Body of pancreas (tissue), 4 donors: ENCODE measurements around the gene KLHL29. TPM values are rescaled to one million over a fixed set of nuclear protein-coding genes. Genes with fewer than 3 reads are reported as not detected.

ENCODE experiments used
- ATAC-seq: fragments of 150-250 bp; one replicate; pipeline ENCODE4 v1.9.1; 2016
- DNase-seq, 4 donors: peaks; one replicate each; pipeline ENCODE4 v3.0.0-alpha.2; 2019
- H3K27ac ChIP-seq, 4 donors: fragments of 200-600 bp; sonication (generic); 1 replicate in 3 of 4; 2 replicates in 1 of 4; pipeline versions ENCODE4 v1.5.1 to v1.6.1; 2016 to 2019; ENCODE audit warnings: mild to moderate bottlenecking in 1 of 4, mixed read lengths in 1 of 4, moderate library complexity in 1 of 4
- H3K27me3 ChIP-seq, 2 donors: fragments of 200-600 bp; sonication (generic); one replicate each; pipeline ENCODE4 v1.6.0; 2016; ENCODE audit warnings: mild to moderate bottlenecking in 1 of 2
- H3K36me3 ChIP-seq, 2 donors: fragments of 200-600 bp; sonication (generic); replicated peaks in 1 of 2; 2 replicates each; pipeline ENCODE4 v1.5.1; 2016; ENCODE audit warnings: low read depth in 2 of 2; ENCODE audit not compliant: insufficient read depth in 1 of 2
- H3K4me1 ChIP-seq: fragments of 200-600 bp; sonication (generic); one replicate; pipeline ENCODE4 v1.6.0; 2016
- H3K4me3 ChIP-seq, 2 donors: fragments of 200-600 bp; sonication (generic); 1 replicate in 1 of 2; 2 replicates in 1 of 2; pipeline ENCODE4 v1.5.1; 2016 to 2019
- H3K9me3 ChIP-seq, 3 donors: fragments of 200-600 bp; sonication (generic); 1 replicate in 2 of 3; 2 replicates in 1 of 3; pipeline ENCODE4 v1.5.1; 2016
- POLR2A ChIP-seq, 3 donors: fragments of 450-650 bp; IDR thresholded peaks; one replicate each; pipeline ENCODE4 v1.6.1; 2016; ENCODE audit warnings: antibody characterized with exemption in 3 of 3, mild to moderate bottlenecking in 2 of 3
- WGBS, 2 donors: methylation state at CpG; one replicate each; pipeline ENCODE4 v1.1.5; 2017; 5-methylcytosine and 5-hydroxymethylcytosine counted together
- intact Hi-C: fragments of 100-400 bp; cut with DNase I; formaldehyde crosslinking; loops from one replicate; pipeline ENCODE4 v1.15.1; 2023
- total RNA-seq, 2 donors: library from RNA; depleted of rRNA; stranded (reverse); fragments of >200 nt; gene quantifications; one replicate each; pipeline ENCODE4 v1.1.0, GENCODE V29; 2016
- TF ChIP-seq, protein P1 (sequence below), 7 experiments: fragments of 450-650 bp in 4 of 7; fragments of 200-600 bp in 3 of 7; sonication (generic) in 3 of 7; IDR thresholded peaks; one replicate each; pipeline ENCODE4 v1.5.1; 2016 to 2019; ENCODE audit warnings: antibody characterized with exemption in 7 of 7

The KLHL29 gene
- total RNA-seq, 2 donors from 2014 or later = 4.0 to 4.4 TPM

DNA sequence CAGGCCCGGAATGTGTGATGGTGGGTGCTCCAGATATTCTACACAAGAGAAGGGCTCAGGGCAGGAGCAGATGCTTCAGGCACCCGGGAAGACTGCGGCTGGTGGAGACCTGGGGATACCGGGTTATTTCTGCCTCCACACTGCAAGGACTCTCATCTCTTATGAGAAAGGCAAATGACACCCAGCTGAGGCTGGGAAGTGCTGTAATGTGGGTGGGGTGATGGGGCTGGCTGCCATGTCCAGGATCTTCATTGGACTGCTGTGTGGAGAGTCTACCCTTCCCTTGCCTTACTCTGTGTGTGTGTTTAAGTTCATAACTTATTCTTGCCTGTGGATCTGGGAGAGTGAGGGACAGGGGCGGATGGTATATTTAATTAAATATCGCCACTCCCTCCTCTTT is 124.1 kb downstream of the KLHL29 start:
- H3K4me1 ChIP-seq = peaks cover 9% of the 10 kb centered on the region
- TF ChIP-seq, protein P1, sequence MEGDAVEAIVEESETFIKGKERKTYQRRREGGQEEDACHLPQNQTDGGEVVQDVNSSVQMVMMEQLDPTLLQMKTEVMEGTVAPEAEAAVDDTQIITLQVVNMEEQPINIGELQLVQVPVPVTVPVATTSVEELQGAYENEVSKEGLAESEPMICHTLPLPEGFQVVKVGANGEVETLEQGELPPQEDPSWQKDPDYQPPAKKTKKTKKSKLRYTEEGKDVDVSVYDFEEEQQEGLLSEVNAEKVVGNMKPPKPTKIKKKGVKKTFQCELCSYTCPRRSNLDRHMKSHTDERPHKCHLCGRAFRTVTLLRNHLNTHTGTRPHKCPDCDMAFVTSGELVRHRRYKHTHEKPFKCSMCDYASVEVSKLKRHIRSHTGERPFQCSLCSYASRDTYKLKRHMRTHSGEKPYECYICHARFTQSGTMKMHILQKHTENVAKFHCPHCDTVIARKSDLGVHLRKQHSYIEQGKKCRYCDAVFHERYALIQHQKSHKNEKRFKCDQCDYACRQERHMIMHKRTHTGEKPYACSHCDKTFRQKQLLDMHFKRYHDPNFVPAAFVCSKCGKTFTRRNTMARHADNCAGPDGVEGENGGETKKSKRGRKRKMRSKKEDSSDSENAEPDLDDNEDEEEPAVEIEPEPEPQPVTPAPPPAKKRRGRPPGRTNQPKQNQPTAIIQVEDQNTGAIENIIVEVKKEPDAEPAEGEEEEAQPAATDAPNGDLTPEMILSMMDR (IDR thresholded peaks at IDR 0.05) = no peak
- no peak for TF ChIP-seq POLR2A (IDR thresholded peaks at IDR 0.05)
- DNase-seq (no peak), ATAC-seq (no peak)
- no peaks in the 10 kb centered on the region for H3K27me3 ChIP-seq
- no peaks in the 10 kb centered on the region for H3K36me3 ChIP-seq
- WGBS, 2 donors = 58 to 63% methylated on average over 6 of the region's 6 CpGs
- no peaks in the 10 kb centered on the region for H3K9me3 ChIP-seq
- H3K27ac ChIP-seq = no peak overlapping the region
- H3K4me3 ChIP-seq = no peak overlapping the region
- intact Hi-C loops = no loop called here

DNA sequence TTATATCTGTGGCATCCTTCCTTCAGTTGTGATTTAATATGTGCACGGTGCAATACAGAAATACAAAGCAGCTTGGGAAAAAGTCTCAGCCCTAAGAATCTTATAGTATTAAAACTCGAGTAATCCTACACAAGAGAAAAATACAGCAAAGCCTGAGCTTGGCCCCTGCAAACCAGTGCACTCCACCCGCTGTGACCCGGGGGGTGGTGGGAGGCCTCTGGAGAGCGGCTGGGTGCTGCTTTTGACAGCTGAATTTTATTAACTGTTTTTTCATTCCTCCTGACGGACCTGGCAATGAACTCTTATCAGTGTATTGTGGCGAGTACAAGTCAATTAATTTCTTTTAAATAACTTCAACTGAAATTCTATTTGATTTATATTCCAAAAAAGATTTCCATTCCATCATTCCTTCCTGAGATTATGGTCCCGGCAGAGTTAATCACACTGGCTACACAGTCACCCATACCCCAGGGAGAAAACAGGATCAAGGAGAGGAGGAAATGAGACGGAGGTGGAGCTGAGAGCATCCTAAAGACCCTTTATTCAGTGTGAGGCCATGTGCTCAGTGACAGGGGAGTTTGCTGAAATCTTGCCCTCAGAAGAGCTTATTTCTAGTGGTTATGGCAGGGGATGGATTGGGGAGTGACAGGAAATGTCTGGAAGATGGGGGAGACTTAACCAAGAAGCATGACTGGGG is 124.8 kb downstream of the KLHL29 start:
- Histone ChIP-seq H3K27ac (no peak overlapping the region), H3K9me3 (no peaks in the 10 kb centered on the region), H3K36me3 (no peaks in the 10 kb centered on the region), H3K4me1 (peaks cover 9% of the 10 kb centered on the region), H3K4me3 (no peak overlapping the region), H3K27me3 (no peaks in the 10 kb centered on the region)
- intact Hi-C loops = no loop called here
- ATAC-seq (peak; percentile 43), DNase-seq (no peak)
- 32 to 36% methylated on average over 9 of the region's 9 CpGs for WGBS, 2 donors
- no peak for TF ChIP-seq POLR2A (IDR thresholded peaks at IDR 0.05)
- TF ChIP-seq, protein P1 (IDR thresholded peaks at IDR 0.05) = no peak

- Histone ChIP-seq H3K36me3 (no peaks in the 10 kb centered on the region), H3K4me3 (no peak overlapping the region), H3K4me1 (peaks cover 9% of the 10 kb centered on the region), H3K9me3 (no peaks in the 10 kb centered on the region), H3K27ac (no peak overlapping the region), H3K27me3 (no peaks in the 10 kb centered on the region)
- WGBS, 2 donors = 53 to 67% methylated on average over 1 to 5 of the region's 5 CpGs
- DNase-seq (no peak), ATAC-seq (no peak)
- TF ChIP-seq, protein P1 (IDR thresholded peaks at IDR 0.05) = no peak
- TF ChIP-seq POLR2A (IDR thresholded peaks at IDR 0.05) = no peak
- intact Hi-C loops = no loop called here
Observed at GRCh38 chr2:23510471-23510870, 125.5 kb downstream of the KLHL29 start.

- H3K9me3 ChIP-seq = no peaks in the 10 kb centered on the region
- no peak overlapping the region for H3K4me3 ChIP-seq
- intact Hi-C loops = no loop called here
- no peak for TF ChIP-seq POLR2A (IDR thresholded peaks at IDR 0.05)
- TF ChIP-seq, protein P1 (IDR thresholded peaks at IDR 0.05) = no peak
- no peak for DNase-seq
- H3K27me3 ChIP-seq = no peaks in the 10 kb centered on the region
- ATAC-seq = no peak
- H3K36me3 ChIP-seq = no peaks in the 10 kb centered on the region
- peaks cover 9% of the 10 kb centered on the region for H3K4me1 ChIP-seq
- H3K27ac ChIP-seq = no peak overlapping the region
- WGBS, 2 donors = 71 to 81% methylated on average over 8 of the region's 8 CpGs
Observed at GRCh38 chr2:23512778-23513177, 127.8 kb downstream of the KLHL29 start.
